HG02852 (cell line): ENCODE data around the gene MAML2.

Experiments
- ATAC-seq: cut with Tn5 transposase; IDR thresholded peaks from one replicate; pipeline ENCODE4 v1.9.1; 2021; ENCODE audit warnings: mild to moderate bottlenecking, moderate library complexity; ENCODE audit not compliant: unreplicated experiment

The MAML2 gene

DNA sequence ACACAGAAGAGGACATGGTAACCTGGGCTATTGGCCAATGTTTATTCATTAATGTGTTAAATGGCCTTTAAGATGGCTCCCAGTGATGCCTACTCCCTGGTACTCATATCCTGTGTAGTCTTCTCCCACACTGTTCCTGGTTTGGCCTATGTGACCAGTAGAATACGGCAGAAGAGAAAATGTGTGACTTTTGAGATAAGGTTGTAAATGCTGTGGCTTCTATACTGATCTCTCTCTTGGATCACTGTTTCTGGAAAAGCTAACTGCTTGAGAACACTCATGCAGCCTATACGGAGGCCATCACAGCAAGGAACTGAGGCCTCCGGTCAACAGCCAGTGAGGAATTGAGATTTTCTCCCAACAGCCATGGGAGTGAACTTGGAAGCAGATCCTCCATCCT is 24.1 kb downstream of the MAML2 start:
- ATAC-seq, result no peak

DNA sequence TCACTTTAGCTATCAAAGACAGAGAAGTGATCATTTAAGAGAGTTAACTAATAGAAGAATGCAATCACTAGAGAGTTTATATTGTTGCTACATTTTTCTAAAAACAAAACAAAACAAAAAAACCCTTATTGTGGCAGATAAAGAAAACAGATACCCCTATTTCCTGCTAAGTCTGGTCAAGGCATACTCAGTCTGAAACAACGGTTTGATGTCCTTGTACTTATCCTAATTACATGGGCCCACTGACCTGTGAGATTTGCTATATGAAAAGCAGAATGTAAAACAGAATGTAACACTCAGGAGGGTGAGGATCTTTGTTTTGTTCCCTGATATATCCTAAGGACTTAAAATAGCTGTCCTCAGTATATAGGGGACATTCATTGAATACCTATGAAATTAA is 24.6 kb downstream of the MAML2 start:
- ATAC-seq, result no peak

DNA sequence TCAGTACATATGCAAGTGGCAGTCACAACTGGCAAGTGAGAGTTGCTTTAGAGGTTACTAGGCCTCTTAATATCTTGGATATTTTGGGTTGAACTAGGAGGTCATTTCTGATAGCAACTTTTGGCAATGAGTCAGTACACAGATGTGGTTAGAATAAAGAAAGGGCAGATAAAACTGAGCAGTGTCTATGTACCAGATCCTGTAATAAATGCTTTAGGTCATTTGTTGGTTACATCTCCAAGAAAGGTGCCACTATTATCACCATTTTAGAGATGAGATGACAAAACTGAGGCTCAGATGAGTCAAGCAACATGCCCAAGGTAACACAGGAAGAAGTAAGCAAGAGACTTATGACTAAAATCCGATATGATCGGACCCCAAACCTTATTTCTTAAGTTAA is 25.0 kb downstream of the MAML2 start:
- no peak for ATAC-seq

DNA sequence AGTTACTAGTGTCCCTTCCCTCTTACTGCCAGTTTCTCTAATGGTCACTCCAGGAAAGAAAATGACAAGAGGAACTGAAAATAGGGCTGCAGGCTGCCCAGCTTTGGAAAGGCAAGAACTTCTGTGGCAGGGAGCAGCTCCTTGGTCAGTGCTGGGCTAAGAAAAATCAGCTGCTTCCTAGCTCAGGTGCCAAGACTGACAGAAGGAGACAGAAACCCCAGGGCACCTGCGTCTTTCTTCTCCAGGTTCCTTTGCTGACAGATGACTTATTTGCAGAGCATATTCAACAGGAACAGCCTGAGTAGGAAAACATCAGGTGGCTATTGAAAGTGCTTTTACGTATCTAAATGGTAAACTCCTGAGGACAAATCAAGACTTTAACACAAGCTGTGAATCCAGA is 25.4 kb downstream of the MAML2 start:
- ATAC-seq, result no peak

DNA sequence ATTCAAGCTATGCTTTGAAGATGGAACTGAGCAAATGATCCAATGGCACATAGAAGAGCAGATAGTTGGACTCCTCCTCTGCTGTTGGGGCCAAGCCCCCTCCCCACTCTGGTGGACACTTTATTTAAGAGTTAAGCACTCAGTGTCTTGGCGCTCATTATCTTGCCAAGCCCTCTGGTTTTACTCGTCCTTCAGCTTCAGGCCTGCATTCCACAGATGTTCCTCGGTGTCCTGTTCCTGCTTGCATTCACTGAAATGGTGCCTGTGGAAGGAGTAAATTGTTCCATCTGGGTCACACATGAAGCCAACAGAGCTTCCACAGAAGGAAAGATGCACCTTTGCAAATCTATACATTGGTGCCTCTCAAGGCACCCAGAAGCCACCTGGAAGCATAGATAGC is 26.1 kb downstream of the MAML2 start:
- no peak for ATAC-seq

DNA sequence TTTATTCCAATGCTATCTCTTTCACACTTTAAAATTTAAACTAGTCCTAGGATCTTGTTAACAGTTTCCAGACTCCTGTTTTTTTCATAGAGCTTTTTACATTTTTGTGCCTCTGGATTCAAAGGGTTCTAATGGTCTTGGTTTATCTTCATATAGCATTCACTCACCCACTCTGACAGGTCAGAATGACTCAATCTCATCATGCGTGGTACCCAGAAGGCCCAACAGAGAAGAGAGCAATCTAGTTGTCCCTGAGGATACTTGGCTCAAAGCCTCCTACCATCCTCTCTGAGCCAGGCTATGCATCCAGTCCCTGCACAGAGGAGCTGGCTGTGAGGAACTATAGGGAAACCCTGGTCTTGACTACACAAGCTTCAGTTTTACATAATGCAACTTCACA is 27.5 kb downstream of the MAML2 start:
- no peak for ATAC-seq

DNA sequence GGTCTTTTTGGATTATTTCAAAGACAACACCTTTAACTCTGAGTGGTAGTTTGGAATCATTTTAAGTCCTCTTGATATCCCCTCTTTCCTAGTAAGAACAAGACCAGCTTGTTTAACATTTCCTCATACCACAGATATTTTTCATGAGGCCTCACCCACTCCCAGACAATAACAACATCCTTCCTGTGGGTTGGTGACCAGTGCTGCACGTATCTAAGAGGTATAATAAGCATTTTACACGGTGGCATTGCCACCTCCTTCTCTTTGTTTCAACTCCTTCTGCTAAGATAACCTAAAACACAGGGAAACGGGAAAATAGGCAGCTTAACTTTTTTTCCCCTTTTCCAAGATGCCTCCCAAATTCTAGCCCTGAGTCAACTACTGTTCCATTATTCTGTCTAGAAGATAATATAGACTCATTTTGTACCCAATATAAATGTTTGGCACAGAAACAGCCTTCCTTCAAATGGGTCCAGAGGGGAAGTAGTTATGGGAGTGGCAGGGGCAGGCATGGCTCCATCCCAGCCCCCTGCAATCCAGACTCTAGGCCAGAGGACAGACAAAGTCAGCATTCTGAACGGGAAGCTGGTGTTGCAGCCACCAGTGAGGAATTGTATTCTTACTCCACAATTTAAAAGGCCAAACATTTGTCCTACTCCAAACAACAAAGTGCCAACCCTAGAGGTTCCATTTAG is 28.5 kb downstream of the MAML2 start:
- ATAC-seq, result no peak

DNA sequence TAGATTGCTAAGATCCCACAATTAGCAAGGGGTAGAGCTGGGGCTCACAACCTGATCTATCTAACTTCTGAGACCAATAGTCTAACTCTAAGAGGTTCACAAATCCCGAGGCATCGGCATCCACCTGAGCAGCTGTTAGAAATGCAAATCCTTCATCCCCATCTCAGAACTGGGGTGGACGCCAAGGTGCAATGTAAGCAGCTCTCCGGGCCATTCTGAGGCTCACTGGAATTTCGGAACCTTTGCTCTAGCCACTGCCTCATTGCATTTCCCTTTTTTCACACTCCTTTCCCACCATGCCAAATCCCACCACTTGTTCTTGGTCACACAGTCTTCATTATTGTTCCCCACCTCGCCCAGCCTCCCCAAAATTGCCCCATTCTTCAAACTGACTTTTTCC is 29.8 kb downstream of the MAML2 start:
- no peak for ATAC-seq

DNA sequence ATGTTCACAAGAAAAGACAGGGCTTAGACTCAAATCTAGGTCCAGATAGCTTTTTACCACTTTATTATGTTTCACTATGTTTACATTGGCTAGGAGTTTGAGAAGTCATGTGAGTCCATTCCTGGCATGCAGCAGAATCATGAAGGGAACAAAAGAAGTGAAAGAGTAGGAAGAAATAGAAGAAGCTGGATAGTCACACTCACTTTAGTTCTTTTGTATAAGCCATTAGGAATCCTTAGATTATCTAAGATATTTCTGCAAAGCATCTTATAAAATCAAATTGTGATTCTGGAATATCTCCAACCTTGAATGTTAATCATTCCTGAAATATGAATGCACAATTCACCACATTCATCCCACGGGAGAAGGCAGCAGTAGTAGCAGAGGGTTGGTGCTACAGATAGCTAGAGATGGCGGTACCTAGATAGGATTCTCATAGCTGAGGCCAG is 31.9 kb downstream of the MAML2 start:
- no peak for ATAC-seq

DNA sequence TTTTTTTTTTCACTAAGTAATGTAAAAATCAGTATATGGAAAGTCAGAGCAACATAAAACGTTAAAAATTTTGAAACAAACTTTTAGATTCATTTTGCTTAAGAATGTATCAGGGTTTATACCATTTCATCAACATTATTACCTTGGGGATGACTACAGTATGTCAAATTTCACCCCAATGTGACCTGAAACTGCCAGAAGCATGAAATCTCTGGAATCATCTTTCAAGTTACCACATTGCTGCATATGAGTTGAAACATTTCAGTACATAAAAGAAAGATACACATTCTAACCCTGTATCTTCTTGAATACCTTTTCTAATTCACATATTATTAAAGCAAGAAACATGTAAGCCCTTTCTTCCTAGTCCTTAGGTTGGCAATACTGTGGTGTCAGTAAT is 32.8 kb downstream of the MAML2 start:
- ATAC-seq, result no peak

DNA sequence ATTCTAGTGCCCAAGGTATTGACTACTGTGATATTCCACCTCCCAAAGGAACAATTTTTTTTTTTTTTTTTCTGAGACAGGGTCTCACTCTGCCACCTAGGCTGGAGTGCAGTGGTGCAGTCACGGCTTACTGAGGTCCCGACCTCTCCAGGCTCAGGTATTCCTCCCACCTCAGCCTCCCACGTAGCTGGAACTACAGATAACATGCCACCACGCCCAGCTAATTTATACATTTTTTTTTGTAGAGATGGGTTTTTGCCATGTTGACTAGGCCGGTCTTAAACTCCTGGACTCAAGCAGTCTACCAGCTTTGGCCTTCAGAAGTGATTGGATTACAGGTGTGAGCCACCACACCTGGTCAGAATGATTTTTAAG is 33.4 kb downstream of the MAML2 start:
- ATAC-seq, result no peak

DNA sequence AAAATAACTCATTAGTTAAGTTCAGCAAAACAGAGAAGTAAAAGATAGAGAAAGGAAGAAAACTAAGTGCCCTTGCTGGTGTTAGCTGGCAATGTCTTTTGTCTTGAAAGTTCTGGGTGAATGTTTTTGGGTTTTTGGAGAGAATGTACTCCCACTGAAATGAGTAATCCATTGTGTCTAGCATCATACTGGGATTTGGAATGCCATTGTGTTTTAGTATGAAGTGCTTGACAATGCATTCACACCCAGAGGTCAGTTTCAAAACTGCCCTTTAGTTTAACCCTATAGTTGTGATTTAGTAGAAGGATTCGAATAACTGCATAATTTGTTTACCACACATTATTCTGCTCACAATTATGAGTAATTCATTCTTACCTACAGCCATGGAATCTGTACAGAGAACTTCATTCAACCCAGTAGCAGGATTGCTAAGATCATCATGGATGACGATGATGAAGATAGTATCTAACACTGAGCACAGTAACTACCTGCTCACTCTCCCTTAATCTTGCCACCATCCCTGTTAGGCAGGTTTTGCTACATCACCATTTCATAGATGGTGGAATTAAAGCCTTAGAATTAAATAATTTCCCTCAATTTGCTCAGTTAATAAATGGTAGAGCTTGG is 33.9 kb downstream of the MAML2 start:
- ATAC-seq, result no peak

DNA sequence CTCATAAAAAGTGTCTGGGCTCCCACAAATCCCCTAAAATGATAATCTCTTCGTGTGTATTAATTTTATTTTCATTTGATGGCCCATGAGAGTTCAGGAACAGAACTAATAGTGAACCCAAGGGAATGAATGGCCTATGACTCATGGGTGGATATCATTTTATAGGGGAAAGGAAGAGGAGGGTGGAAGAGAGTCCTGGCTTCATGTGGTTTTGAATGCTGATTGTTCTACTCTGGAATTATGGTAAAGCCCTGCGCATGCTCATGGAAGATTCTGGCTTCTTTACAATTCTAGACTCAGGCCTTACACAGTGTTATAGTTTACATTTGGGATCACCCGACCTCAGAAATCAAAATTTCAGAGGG is 35.2 kb downstream of the MAML2 start:
- no peak for ATAC-seq

DNA sequence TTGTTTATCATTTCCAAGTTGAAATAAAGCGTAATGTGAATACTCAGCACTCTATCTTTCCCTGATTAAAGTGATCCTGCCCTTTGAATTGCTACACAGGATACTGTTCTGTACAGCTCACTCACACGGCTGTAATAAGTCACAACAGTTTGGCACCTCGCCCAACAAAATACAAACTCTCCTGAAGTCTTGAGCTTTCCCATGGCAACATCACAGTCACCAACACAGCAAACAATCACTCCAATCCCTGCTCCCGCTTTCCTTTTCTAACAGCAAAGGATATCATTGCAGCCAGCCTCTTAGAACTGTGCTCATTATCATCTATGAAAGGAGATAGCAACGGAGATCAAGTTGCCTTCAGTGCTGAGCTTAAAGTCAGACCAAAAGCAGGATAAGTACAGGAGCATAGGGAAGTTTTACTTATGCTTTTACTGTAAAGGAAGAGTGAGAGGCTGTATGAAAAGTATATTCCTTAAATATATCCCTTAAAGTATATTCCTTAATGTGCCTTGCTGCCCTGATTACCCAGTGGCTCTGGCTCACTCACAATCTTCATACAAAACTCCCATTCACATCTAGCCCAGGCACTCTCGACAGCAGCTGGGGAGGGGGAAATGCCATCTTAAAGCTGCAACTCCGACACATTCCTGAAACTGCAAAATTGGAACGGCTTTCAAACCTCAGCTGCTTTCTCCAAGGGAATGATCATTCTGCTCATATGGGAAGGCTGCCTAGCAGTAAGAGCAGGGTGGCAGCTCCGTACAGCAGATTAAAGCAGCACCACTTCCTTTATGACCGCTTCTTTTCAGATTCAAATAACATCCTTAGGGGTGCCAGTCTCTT is 35.8 kb downstream of the MAML2 start:
- no peak for ATAC-seq

DNA sequence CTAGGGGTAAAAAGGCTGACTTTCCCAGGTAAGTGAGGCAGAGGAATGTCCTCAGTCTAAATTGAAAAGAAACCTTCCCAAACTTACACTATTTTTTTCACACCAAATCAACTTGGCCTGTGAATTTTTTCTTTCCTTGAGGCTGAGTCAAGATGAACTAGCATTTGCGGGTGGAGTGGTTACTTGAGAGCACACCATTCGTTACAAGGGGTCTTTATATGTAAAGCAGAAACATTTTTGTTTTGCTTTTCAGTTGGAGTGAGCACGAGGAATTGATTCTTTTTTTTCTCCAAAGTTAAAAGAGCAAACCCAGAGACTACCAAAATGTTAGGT is 36.4 kb downstream of the MAML2 start:
- no peak for ATAC-seq

DNA sequence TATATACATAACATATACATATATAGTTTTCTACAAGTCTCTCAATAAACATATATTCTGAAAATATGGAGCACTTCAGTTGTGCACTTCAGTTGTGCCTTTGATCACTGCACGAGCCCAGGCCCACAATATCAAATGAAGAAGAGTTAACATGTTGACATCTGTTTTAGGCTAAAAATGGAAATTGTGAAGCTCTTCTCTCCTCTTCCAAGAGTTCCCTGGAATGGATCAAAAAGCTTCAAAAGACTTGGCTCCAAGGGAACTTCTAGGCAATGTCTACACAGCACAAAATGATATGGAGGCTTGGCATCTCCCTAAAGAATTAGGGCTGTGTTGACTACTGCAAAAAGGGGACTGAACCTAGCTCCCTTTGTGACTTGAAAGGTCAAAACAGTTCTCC is 36.9 kb downstream of the MAML2 start:
- ATAC-seq, result no peak

DNA sequence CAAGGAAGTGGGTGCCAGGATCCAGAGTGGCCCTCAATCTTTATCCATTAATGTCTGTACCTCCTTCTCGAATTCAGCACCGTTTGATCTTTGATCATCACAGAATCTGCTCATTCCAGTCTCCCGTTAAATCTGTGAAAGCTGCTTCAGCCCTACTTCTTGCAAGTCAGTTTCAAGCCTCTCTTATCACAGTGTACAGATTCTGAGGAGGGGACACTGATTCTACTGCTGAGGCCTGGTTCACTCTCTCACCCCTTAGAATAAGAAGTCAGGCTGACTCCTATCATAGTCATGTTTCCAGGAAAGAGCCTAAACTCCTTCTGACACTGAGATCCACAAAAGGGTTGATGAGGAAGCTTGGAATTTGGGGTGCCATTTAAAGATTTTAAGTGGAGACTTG is 39.0 kb downstream of the MAML2 start:
- no peak for ATAC-seq

DNA sequence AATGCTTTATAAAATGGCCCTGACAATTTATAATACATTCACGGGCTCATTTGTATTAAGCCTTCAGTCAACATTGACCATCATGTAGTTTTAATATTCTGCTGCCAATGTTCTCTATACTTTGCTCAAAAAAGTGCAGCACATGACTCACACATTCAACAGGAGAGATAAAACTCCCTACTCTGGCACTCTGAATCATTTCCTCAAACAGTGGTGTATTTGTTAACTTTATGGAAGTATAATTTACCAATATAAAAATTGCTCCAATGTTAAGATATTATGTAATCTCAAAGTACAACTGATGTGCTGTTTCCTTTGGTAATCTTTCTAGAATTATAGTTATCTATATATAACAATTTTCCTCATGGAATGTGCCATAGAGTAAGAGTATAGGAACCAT is 39.9 kb downstream of the MAML2 start:
- no peak for ATAC-seq

DNA sequence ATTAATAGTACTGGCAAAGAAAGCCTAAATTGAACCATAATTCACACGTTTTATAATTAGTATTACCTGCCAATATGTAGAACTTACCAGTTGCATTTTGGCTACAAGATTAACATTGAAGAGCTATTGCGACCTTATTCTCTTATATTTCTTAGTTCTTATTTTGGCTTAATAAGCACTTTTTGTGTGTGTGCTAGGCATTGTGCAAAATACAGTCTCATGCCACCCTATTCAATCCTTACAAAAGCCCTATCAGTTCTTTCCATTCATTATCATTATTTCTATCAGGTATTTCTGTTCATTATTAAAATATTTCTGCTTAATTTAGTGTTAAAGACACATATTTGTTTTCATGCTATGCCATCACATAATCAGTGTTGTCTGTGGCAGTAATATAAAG is 41.2 kb downstream of the MAML2 start:
- no peak for ATAC-seq

DNA sequence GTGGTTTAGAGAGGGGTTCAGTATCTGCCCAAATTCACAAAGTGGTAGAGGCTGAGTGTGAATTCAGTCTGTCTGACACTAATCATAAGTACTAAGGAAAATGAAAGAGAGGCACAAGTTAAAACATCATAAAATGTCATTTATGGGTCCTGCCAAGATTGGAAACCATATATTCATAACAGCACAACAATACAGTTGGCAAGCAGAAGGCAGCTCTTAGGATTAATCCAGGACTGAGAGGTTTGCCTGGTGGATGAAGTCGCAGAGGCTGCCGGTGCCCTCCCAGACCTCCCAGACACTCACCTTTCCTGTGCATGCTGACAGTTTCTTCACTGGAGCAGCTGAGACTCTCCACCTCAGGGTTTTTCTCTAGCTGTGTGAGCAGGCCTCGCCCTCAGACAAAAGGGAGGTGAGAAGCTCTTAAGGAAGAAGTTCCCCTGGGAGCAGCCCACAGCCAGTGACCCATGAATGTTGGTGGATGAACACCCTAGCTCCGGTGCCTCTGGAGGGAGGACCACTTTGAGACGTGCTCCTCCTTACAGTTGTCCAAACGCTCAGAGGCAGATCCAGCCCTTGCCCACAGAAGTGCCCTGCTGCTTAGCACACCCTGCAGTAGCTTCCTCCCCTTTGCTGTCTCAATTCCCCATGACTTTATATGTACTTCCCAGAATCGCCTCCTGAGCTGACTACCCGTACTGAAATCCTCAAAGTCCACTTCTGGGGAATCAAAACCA is 43.7 kb downstream of the MAML2 start:
- no peak for ATAC-seq

DNA sequence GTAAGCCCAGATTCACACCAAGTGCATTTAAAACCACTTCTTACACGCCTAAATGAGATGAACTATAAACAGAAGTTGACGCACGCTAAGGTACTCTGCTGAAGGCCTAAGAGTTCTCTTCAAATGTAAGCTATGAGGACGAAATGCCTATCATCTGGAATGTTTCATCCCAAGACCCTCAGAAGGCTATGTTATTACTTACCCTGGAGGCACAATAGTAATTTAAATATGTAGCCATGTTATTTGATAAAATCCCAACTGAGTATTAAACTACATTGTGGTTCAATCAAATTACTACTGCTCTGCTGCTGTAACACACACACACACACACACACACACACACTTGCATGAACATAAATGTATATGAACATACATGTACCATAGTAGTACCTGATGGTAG is 47.6 kb downstream of the MAML2 start:
- ATAC-seq, result no peak

DNA sequence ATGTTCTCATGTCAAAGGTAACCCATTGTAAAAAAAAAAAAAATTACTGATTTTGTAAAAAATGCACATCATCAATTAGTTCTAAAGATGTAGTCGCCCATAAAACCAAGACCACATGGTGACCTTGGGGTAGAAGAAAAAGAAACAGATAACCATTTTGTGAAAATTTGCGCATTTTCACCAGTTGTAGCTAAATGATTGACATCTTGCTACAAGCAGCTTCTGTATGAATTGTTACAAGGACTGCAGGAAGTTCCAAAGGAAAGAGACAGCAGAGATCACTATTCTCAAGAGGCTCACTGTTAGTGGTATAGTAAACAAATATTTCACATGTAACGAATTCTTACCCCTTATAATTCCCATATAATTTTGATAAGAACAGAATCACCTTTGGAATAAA is 48.7 kb downstream of the MAML2 start:
- ATAC-seq, result no peak
